Neural progenitor cell (in vitro differentiated cells): ENCODE results near the gene SLC39A13.

Source experiments
- CTCF ChIP-seq: fragments of 200-600 bp; sonication (generic); IDR thresholded peaks from 2 replicates; pipeline ENCODE4 v1.5.1; 2017; ENCODE audit warnings: antibody characterized with exemption, mild to moderate bottlenecking
- EZH2 ChIP-seq: fragments of 200-600 bp; sonication (generic); IDR thresholded peaks from 2 replicates; pipeline ENCODE4 v1.6.1; 2017; ENCODE audit warnings: antibody characterized with exemption, mild to moderate bottlenecking, moderate library complexity

GRCh38 chr11:47411884-47412746, 3.7 kb downstream of the SLC39A13 start:
- TF ChIP-seq EZH2 (no peak), CTCF (peak; percentile 83)
